ENCODE measurements around the gene NCAPG2.
"Not testable (repeated sequence)": the region's sequence is repeated elsewhere in the genome, so short reads cannot be mapped to it uniquely, and the experiment has no call there.

The NCAPG2 gene

DNA sequence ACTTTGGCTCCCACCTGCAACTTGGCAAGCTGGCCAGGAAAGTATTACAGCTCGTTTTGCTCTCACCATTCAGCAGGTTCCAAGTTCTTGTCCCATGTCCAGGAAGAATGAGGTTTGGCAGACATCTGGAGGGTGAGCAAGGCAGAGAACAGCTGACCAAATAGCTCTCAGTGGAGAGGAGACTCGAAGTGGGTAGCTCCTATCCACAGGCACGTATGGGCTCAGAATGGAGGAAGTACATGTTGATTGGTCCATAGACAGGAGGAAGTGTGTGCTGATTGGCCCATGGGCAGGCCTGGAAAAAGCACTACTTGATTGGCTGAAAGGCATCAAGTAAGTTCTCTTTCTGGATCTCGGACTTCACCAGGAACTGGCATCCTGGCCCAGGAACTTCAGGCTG, 3.0 kb upstream of the NCAPG2 start:
- Histone ChIP-seq H3K27me3 (ENCODE audit: control insufficient read depth in 5 of 5, insufficient read depth in 4 of 5, low read length in 5 of 5) (no peaks in the 10 kb centered on the region), H3K4me1 (ENCODE audit: control insufficient read depth in 5 of 5, insufficient read depth in 5 of 5, low read length in 5 of 5) (peaks cover 0 to 26% (median 20%) of the 10 kb centered on the region in 5 donors), H3K9ac (ENCODE audit: low read length in 5 of 5) (no peak overlapping the region), H3K9me3 (ENCODE audit: control insufficient read depth in 5 of 5, low read length in 5 of 5) (peaks cover 0 to 9% (median 7%) of the 10 kb centered on the region in 5 donors), H3K36me3 (ENCODE audit: control insufficient read depth in 5 of 5, insufficient read depth in 5 of 5, low read length in 5 of 5) (no peaks in the 10 kb centered on the region), H3K27ac (ENCODE audit: low read depth, low read length) (no peak overlapping the region), H3K4me3 (ENCODE audit: low read depth in 1 of 5, low read length in 5 of 5) (no peak overlapping the region)

DNA sequence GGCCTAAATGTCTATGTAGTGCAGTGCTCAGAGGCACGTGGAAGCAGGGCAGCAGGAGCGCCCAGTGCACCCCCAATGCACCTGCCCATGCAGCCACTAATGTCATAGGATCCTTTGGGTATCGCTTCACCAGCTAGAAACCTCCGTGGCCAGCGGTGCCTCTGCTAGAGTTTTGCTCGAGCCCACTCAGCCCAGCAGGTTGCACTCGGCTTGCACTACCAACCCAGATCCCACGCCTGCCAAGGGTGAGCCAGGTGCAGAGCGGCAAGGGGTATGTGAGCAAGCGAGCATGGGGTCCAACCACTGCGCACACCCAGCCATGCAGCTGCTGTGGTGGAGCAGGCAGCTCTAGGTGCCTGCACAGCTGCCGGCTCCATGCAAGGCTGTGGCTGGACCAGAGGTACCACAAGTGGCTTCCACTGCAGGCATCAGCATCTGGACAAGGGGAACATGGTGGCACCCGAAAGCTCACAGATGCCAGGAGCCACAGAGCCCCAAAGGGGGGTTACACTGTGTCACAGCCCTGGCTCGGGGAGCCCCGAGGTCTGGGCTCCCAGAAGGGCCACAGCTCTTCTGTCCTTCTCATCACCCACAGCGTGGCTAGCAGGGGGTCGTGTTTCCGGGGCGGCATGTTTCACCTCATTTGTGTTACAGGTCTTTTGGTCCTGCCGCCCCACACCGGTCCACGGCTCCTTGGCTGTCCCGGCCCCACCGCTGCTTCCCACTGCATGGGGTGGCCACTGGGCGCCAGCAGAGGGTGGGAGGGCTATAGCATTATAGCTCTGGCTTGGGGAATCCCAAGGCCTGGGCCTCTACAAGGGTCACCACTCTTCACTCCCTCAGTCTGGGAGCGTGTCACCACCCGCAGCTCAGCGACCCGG, 2.3 kb upstream of the NCAPG2 start:
- H3K9ac ChIP-seq (ENCODE audit: low read length in 5 of 5) = no peak overlapping the region
- H3K36me3 ChIP-seq (ENCODE audit: control insufficient read depth in 5 of 5, insufficient read depth in 5 of 5, low read length in 5 of 5) = no peaks in the 10 kb centered on the region
- peaks cover 0 to 26% (median 20%) of the 10 kb centered on the region in 5 donors for H3K4me1 ChIP-seq (ENCODE audit: control insufficient read depth in 5 of 5, insufficient read depth in 5 of 5, low read length in 5 of 5)
- H3K27me3 ChIP-seq (ENCODE audit: control insufficient read depth in 5 of 5, insufficient read depth in 4 of 5, low read length in 5 of 5) = no peaks in the 10 kb centered on the region
- no peak overlapping the region for H3K4me3 ChIP-seq (ENCODE audit: low read depth in 1 of 5, low read length in 5 of 5)
- no peak overlapping the region for H3K27ac ChIP-seq (ENCODE audit: low read depth, low read length)
- peaks cover 0 to 9% (median 7%) of the 10 kb centered on the region in 5 donors for H3K9me3 ChIP-seq (ENCODE audit: control insufficient read depth in 5 of 5, low read length in 5 of 5)

DNA sequence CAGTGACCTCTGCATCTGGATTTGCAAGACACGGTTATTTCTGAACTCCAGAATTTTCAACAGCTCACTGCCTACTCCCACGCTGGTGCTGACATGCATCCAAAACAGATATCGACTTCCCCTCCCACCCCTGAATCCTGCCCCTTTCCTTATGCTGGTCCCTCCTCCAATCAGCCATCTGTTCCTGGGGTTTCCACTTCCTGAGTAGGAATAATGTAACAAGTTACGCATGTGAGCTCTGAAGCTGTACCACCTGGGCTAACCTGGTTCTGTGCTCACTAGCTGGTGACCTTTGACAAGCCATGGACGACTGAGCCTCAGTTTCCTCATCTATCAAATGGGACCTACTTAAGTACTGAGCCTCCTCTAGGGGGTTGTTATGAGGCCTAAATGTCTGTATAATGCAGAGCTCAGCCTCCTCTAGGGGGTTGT, 1.7 kb upstream of the NCAPG2 start:
- Histone ChIP-seq H3K9ac (ENCODE audit: low read length in 5 of 5) (no peak overlapping the region), H3K27ac (ENCODE audit: low read depth, low read length) (no peak overlapping the region), H3K4me1 (ENCODE audit: control insufficient read depth in 5 of 5, insufficient read depth in 5 of 5, low read length in 5 of 5) (peaks cover 0 to 26% (median 20%) of the 10 kb centered on the region in 5 donors), H3K27me3 (ENCODE audit: control insufficient read depth in 5 of 5, insufficient read depth in 4 of 5, low read length in 5 of 5) (no peaks in the 10 kb centered on the region), H3K36me3 (ENCODE audit: control insufficient read depth in 5 of 5, insufficient read depth in 5 of 5, low read length in 5 of 5) (no peaks in the 10 kb centered on the region), H3K4me3 (ENCODE audit: low read depth in 1 of 5, low read length in 5 of 5) (no peak overlapping the region), H3K9me3 (ENCODE audit: control insufficient read depth in 5 of 5, low read length in 5 of 5) (peaks cover 0 to 9% (median 7%) of the 10 kb centered on the region in 5 donors)

DNA sequence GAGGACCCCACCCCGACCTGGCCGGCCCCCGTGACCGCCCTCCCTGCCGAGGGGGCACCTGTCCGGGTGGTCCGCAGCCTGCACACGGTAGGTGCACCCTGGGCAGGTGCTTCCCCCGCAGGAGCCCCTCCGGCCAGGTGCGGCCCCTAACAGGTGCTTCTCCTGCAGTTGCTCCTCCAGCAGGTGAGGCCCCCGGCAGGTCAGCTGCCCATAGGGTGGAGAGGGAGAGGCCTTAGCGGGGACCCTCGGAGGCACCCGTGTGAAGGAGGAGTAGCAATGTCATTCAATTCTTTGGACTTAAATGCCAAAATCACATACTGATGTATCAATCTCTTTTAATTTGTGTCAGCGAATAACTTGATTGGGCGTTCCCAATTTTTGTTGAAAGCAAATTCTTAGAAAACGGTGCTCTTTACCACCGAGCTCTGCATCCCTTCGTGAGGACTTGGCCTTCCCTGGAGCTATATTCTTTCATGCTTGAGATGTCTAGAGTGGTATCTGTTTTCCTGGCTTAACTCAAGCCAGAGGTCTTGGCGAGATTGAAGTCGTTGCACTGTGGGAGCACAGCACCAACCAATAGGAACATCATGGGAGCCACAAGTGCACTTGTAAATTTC, 738 bp upstream of the NCAPG2 start:
- H3K9ac ChIP-seq (ENCODE audit: low read length in 5 of 5) = peak overlapping the region in 4 of 5 donors; percentile 68 to 84 (median 78)
- peak overlapping the region; percentile 72 to 91 (median 76) for H3K4me3 ChIP-seq (ENCODE audit: low read depth in 1 of 5, low read length in 5 of 5)
- peaks cover 0 to 4% (median 0%) of the 10 kb centered on the region in 5 donors for H3K36me3 ChIP-seq (ENCODE audit: control insufficient read depth in 5 of 5, insufficient read depth in 5 of 5, low read length in 5 of 5)
- H3K9me3 ChIP-seq (ENCODE audit: control insufficient read depth in 5 of 5, low read length in 5 of 5) = peaks cover 0 to 9% (median 7%) of the 10 kb centered on the region in 5 donors
- no peaks in the 10 kb centered on the region for H3K27me3 ChIP-seq (ENCODE audit: control insufficient read depth in 5 of 5, insufficient read depth in 4 of 5, low read length in 5 of 5)
- peaks cover 0 to 22% (median 20%) of the 10 kb centered on the region in 5 donors for H3K4me1 ChIP-seq (ENCODE audit: control insufficient read depth in 5 of 5, insufficient read depth in 5 of 5, low read length in 5 of 5)
- H3K27ac ChIP-seq (ENCODE audit: low read depth, low read length) = peak overlapping the region; percentile 57

DNA sequence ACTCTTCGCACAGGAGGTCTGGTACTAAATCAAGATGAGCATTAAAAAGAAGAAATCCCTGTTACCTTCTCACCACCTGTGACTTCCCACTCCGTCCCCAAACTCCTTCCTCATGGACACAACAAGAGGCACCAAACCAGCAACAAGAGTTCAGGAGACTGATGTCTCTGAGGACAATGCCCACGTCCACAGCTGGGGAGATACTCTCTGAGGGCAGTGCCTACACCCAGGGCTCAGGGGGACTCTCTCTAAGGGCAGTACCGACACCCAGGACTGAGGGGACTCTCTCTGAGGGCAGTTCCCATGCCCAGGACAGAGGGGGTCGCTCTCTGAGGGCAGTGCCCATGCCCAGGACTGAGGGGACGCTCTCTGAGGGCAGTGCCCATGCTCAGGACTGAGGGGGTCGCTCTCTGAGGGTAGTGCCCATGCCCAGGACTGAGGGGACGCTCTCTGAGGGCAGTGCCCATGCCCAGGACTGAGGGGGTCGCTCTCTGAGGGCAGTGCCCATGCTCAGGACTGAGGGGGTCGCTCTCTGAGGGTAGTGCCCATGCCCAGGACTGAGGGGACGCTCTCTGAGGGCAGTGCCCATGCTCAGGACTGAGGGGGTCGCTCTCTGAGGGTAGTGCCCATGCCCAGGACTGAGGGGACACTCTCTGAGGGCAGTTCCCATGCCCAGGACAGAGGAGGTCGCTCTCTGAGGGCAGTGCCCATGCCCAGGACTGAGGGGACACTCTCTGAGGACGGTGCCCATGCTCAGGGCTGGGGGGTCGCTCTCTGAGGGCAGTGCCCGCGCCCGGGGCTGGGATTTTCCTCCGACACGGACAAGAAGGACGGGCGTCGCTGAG, 703 bp downstream of the NCAPG2 start:
- H3K9me3 ChIP-seq (ENCODE audit: control insufficient read depth in 5 of 5, low read length in 5 of 5); H3K27ac ChIP-seq (ENCODE audit: low read depth, low read length): not testable (repeated sequence)

DNA sequence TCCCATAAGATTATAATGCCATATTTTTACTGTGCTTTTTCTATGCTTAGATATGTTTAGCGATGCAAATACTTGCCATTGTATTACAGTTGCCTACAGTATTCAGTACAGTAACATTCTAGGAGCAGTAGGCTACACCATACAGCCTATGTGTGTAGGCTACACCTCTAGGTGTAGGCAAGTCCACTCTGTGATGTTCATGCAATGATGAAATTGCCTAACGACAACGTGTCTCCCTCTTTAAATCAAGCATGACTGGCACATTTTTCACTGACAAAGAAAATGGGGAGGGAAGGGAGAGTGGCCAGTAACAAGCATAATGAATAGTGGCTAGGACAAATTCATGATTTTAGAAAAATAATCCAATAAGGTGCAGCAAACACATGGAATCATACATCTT, 1.7 kb downstream of the NCAPG2 start:
- Histone ChIP-seq H3K4me1 (ENCODE audit: control insufficient read depth in 5 of 5, insufficient read depth in 5 of 5, low read length in 5 of 5) (peaks cover 0 to 22% (median 20%) of the 10 kb centered on the region in 5 donors), H3K9ac (ENCODE audit: low read length in 5 of 5) (no peak overlapping the region), H3K4me3 (ENCODE audit: low read depth in 1 of 5, low read length in 5 of 5) (no peak overlapping the region), H3K27ac (ENCODE audit: low read depth, low read length) (no peak overlapping the region), H3K9me3 (ENCODE audit: control insufficient read depth in 5 of 5, low read length in 5 of 5) (peaks cover 0 to 9% (median 7%) of the 10 kb centered on the region in 5 donors), H3K36me3 (ENCODE audit: control insufficient read depth in 5 of 5, insufficient read depth in 5 of 5, low read length in 5 of 5) (peaks cover 0 to 4% (median 0%) of the 10 kb centered on the region in 5 donors), H3K27me3 (ENCODE audit: control insufficient read depth in 5 of 5, insufficient read depth in 4 of 5, low read length in 5 of 5) (no peaks in the 10 kb centered on the region)

More for the DNA sequence above, 703 bp downstream of the NCAPG2 start:
- Histone ChIP-seq H3K4me1 (ENCODE audit: control insufficient read depth in 5 of 5, insufficient read depth in 5 of 5, low read length in 5 of 5) (peaks cover 0 to 22% (median 20%) of the 10 kb centered on the region in 5 donors), H3K4me3 (ENCODE audit: low read depth in 1 of 5, low read length in 5 of 5) (peak overlapping the region; percentile 70 to 91 (median 85)), H3K9ac (ENCODE audit: low read length in 5 of 5) (peak overlapping the region in 4 of 5 donors; percentile 78 to 92 (median 85))
- not testable (repeated sequence) for H3K36me3 ChIP-seq (ENCODE audit: control insufficient read depth in 5 of 5, insufficient read depth in 5 of 5, low read length in 5 of 5); H3K27me3 ChIP-seq (ENCODE audit: control insufficient read depth in 5 of 5, insufficient read depth in 4 of 5, low read length in 5 of 5)

DNA sequence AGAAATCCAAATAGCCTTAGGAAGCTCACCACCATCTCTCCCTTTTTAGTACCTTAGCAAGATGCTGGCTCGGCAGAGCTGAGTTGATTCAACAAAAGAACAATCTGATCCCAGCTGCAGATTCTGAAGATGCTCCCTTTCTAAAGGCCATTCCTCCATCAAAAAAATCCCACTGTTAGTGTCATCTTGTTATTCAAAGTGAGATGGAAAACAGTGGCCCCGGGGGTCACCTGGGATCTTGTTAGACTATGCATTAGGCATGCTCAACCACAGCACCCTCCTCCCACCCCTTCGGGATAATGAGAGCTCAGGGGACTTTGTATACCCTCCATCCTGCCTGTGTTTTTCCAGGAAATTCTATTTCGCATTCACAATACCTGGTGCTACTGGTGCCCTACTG, 2.4 kb downstream of the NCAPG2 start:
- peaks cover 0 to 22% (median 20%) of the 10 kb centered on the region in 5 donors for H3K4me1 ChIP-seq (ENCODE audit: control insufficient read depth in 5 of 5, insufficient read depth in 5 of 5, low read length in 5 of 5)
- peaks cover 0 to 1% (median 0%) of the 10 kb centered on the region in 5 donors for H3K9me3 ChIP-seq (ENCODE audit: control insufficient read depth in 5 of 5, low read length in 5 of 5)
- peaks cover 0 to 4% (median 0%) of the 10 kb centered on the region in 5 donors for H3K36me3 ChIP-seq (ENCODE audit: control insufficient read depth in 5 of 5, insufficient read depth in 5 of 5, low read length in 5 of 5)
- peak overlapping the region in 1 of 5 donors; percentile 35 for H3K9ac ChIP-seq (ENCODE audit: low read length in 5 of 5)
- H3K4me3 ChIP-seq (ENCODE audit: low read depth in 1 of 5, low read length in 5 of 5) = no peak overlapping the region
- no peak overlapping the region for H3K27ac ChIP-seq (ENCODE audit: low read depth, low read length)
- no peaks in the 10 kb centered on the region for H3K27me3 ChIP-seq (ENCODE audit: control insufficient read depth in 5 of 5, insufficient read depth in 4 of 5, low read length in 5 of 5)

DNA sequence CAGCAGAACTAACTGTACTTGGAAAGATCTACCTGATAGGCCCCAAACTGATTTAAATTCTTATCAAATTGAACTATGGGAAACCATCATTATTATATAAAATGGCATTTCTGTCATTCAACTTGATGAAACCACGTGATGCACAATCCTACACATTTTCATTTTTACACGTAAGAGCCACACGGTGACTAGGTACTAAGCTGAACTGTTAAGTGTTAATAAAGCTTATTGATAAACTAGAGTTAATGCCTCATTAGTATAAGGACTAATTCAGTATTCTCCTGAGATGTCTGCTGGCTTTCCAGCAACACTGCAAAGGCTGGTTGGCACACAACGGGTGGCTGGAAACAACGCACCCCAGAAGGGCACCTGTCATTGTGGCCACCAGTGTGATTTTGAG, 4.6 kb downstream of the NCAPG2 start:
- Histone ChIP-seq H3K4me1 (ENCODE audit: control insufficient read depth in 5 of 5, insufficient read depth in 5 of 5, low read length in 5 of 5) (peaks cover 0 to 20% (median 14%) of the 10 kb centered on the region in 5 donors), H3K27me3 (ENCODE audit: control insufficient read depth in 5 of 5, insufficient read depth in 4 of 5, low read length in 5 of 5) (no peaks in the 10 kb centered on the region), H3K9ac (ENCODE audit: low read length in 5 of 5) (no peak overlapping the region), H3K4me3 (ENCODE audit: low read depth in 1 of 5, low read length in 5 of 5) (no peak overlapping the region), H3K27ac (ENCODE audit: low read depth, low read length) (no peak overlapping the region), H3K36me3 (ENCODE audit: control insufficient read depth in 5 of 5, insufficient read depth in 5 of 5, low read length in 5 of 5) (peaks cover 0 to 4% (median 0%) of the 10 kb centered on the region in 5 donors), H3K9me3 (ENCODE audit: control insufficient read depth in 5 of 5, low read length in 5 of 5) (no peaks in the 10 kb centered on the region)

DNA sequence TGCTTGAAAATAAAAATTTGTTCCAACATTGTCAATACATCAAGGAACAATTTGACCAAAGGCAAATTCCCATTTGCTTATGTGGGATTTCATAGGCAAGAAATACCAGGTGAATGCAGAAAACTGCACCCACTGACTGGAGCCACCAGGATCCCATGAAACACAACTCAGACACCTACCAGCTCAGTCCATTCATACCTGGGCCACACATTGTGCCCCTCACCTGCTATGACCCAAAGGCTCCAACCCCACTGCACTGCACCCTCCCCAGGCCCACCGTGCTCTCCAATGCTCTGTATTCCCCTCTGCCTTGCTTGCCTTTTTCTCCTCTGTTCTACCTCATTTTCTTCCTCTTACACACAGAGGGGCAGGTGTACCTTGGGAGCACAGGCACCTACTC, 5.3 kb downstream of the NCAPG2 start:
- no peak overlapping the region for H3K9ac ChIP-seq (ENCODE audit: low read length in 5 of 5)
- H3K4me3 ChIP-seq (ENCODE audit: low read depth in 1 of 5, low read length in 5 of 5) = no peak overlapping the region
- H3K36me3 ChIP-seq (ENCODE audit: control insufficient read depth in 5 of 5, insufficient read depth in 5 of 5, low read length in 5 of 5) = peaks cover 0 to 4% (median 0%) of the 10 kb centered on the region in 5 donors
- H3K27me3 ChIP-seq (ENCODE audit: control insufficient read depth in 5 of 5, insufficient read depth in 4 of 5, low read length in 5 of 5) = no peaks in the 10 kb centered on the region
- H3K27ac ChIP-seq (ENCODE audit: low read depth, low read length) = no peak overlapping the region
- H3K9me3 ChIP-seq (ENCODE audit: control insufficient read depth in 5 of 5, low read length in 5 of 5) = no peaks in the 10 kb centered on the region
- H3K4me1 ChIP-seq (ENCODE audit: control insufficient read depth in 5 of 5, insufficient read depth in 5 of 5, low read length in 5 of 5) = peaks cover 0 to 18% (median 12%) of the 10 kb centered on the region in 5 donors
